Measurements from ENCODE around the gene RPLP1. TPM values are rescaled to one million over a fixed set of nuclear protein-coding genes. Genes with fewer than 3 reads are reported as not detected.

Gene RPLP1
- polyA plus RNA-seq, 1 of the 3 experiments (the other 2 are of a cell fraction), result 1,792 TPM

DNA sequence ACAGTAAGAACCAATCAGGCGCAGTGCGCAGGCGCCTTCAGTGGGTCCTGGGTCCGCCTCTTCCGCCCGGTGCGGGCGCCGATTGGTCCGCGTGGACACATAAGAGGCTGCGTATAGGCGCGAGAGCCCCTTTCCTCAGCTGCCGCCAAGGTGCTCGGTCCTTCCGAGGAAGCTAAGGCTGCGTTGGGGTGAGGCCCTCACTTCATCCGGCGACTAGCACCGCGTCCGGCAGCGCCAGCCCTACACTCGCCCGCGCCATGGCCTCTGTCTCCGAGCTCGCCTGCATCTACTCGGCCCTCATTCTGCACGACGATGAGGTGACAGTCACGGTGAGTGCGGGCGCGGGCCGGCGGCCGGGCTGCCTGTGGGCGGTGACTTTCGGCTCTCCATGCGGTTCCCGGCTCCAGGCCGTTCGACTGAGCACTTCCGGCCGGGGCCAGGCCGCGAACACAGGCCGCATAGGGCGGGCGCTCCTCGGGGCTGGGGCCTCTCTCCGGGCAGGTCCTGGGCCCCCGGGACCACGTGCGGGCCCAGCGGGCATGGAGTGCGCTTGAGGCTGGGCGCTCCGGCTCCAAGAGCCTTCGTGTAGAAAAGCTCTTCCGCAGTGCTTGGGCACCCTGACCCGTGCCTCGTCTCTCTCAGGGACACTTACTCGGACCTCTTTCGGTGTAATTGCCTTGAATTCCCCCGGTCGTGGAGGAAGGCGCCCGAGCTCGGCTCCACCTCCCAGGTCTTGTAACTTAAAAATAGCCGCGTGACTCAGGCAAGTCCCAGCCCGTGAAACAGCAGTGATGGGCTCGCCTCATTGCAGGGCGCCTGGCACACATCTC is at the start of gene RPLP1 (continued):
- peak; percentile 87; the same call in 1 of the 2 replicates for TF ChIP-seq SIN3A (IDR thresholded peaks at IDR 0.05; ENCODE audit: borderline replicate concordance, low read depth, low read length)
- TF ChIP-seq, protein P1, sequence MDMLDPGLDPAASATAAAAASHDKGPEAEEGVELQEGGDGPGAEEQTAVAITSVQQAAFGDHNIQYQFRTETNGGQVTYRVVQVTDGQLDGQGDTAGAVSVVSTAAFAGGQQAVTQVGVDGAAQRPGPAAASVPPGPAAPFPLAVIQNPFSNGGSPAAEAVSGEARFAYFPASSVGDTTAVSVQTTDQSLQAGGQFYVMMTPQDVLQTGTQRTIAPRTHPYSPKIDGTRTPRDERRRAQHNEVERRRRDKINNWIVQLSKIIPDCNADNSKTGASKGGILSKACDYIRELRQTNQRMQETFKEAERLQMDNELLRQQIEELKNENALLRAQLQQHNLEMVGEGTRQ (IDR thresholded peaks at IDR 0.05; ENCODE audit: borderline replicate concordance, low read depth, low read length), result no peak
- TF ChIP-seq, protein P2, sequence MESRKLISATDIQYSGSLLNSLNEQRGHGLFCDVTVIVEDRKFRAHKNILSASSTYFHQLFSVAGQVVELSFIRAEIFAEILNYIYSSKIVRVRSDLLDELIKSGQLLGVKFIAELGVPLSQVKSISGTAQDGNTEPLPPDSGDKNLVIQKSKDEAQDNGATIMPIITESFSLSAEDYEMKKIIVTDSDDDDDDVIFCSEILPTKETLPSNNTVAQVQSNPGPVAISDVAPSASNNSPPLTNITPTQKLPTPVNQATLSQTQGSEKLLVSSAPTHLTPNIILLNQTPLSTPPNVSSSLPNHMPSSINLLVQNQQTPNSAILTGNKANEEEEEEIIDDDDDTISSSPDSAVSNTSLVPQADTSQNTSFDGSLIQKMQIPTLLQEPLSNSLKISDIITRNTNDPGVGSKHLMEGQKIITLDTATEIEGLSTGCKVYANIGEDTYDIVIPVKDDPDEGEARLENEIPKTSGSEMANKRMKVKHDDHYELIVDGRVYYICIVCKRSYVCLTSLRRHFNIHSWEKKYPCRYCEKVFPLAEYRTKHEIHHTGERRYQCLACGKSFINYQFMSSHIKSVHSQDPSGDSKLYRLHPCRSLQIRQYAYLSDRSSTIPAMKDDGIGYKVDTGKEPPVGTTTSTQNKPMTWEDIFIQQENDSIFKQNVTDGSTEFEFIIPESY (IDR thresholded peaks at IDR 0.05; ENCODE audit: borderline replicate concordance, low read depth), result 0 out of 2 replicates have a peak, but pooled peaks have one; percentile 13
- TF ChIP-seq TAF1 (IDR thresholded peaks at IDR 0.05; ENCODE audit: borderline replicate concordance, low read depth, low read length), result peak; percentile 100
- no peak for TF ChIP-seq EP300 (IDR thresholded peaks at IDR 0.05; ENCODE audit: borderline replicate concordance in 1 of 2, low read depth in 1 of 2, low read length in 1 of 2)
- TF ChIP-seq FOXJ3 (CRISPR knock-in tag; IDR thresholded peaks at IDR 0.05), result no peak
- no peak for TF ChIP-seq SMC3 (IDR thresholded peaks at IDR 0.05; ENCODE audit: low read depth, low read length)
- TF ChIP-seq GATA2 (CRISPR knock-in tag; IDR thresholded peaks at IDR 0.05), result no peak
- TF ChIP-seq MXI1 (IDR thresholded peaks at IDR 0.05; ENCODE audit: low read depth, low read length), result no peak; the same call in 1 of the 2 replicates

DNA sequence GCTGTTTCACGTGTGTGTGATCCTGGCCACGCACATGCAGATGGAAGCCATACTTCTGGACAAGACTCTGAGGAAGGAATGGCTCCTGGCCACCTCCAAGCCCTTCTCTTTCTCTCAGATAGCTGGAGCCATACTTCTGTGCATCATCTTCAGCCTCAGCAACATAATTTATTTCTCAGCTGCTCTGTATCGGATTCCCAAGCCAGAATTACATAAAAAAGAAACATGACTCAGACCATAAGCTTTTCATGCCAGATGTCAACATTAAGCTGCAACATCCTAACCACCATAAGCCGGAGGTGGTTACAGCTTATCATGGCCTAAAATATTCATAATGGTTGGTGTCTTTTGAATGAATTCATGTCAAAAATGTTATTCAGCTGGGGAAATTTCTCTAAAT is 49.0 kb upstream of the RPLP1 start:
- Histone ChIP-seq H3K9ac (no peak overlapping the region), H3K79me2 (ENCODE audit: insufficient read depth) (peaks cover 49% of the 10 kb centered on the region), H3K9me2 (no peaks in the 10 kb centered on the region), H2AFZ (ENCODE audit: low read depth) (no peak overlapping the region), H3K27me3 (ENCODE audit: insufficient read depth) (no peaks in the 10 kb centered on the region), H3K4me1 (ENCODE audit: control insufficient read depth in 1 of 2, insufficient read depth in 2 of 2, low read depth in 1 of 2, low read length in 1 of 2) (peaks cover 8 to 14% of the 10 kb centered on the region in 2 experiments), H4K20me1 (ENCODE audit: insufficient read depth) (no peaks in the 10 kb centered on the region), H3K4me2 (peak overlapping the region; percentile 54), H3F3A (replicated peaks; ENCODE audit: insufficient read depth) (peaks cover 24% of the 10 kb centered on the region), H3K9me3 (no peaks in the 10 kb centered on the region), H3K27ac (ENCODE audit: low read depth in 2 of 2, low read length in 1 of 2) (peak overlapping the region; percentile 64 to 82; a peak in 3 of 4 replicates), H3K36me3 (replicated peaks in 1 of 2; ENCODE audit: control insufficient read depth in 1 of 2, insufficient read depth in 2 of 2, low read length in 1 of 2) (no peaks in the 10 kb centered on the region), H3K4me3 (ENCODE audit: low read depth in 2 of 2, low read length in 1 of 2) (no peak overlapping the region)
- DNase-seq, result no peak
- 38% methylated on average over 4 of the region's 4 CpGs for WGBS (ENCODE audit: low lambda C conversion rate)
- ChIA-PET CTCF (interaction anchor here (0.7 to 5.7 kb wide), 5 partner anchors 9 to 851 kb away, joined by 3 to 58 read pairs (median 4); no protein-coding TSS in a partner anchor), POLR2A (no interaction called here)
- TF ChIP-seq, protein P3, sequence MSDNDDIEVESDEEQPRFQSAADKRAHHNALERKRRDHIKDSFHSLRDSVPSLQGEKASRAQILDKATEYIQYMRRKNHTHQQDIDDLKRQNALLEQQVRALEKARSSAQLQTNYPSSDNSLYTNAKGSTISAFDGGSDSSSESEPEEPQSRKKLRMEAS (IDR thresholded peaks at IDR 0.05; ENCODE audit: low read depth), result peak; percentile 61; the same call in 1 of the 2 replicates
- peak; percentile 64; the same call in 1 of the 2 replicates for TF ChIP-seq RXRA (IDR thresholded peaks at IDR 0.05; ENCODE audit: borderline replicate concordance, low read depth)
- TF ChIP-seq EP300 (IDR thresholded peaks at IDR 0.05; ENCODE audit: borderline replicate concordance in 1 of 2, low read depth in 1 of 2, low read length in 1 of 2), result peak in 1 of 2 experiments; percentile 85; a peak in 1 of 4 replicates
- TF ChIP-seq RFX5 (IDR thresholded peaks at IDR 0.05; ENCODE audit: low read length), result no peak
- TF ChIP-seq EZH2phosphoT487 (IDR thresholded peaks at IDR 0.05; ENCODE audit: borderline replicate concordance, low read depth), result no peak
- TF ChIP-seq RAD21 (IDR thresholded peaks at IDR 0.05; ENCODE audit: low read length), result no peak
- TF ChIP-seq RCOR1 (IDR thresholded peaks at IDR 0.05; ENCODE audit: low read length), result no peak
- TF ChIP-seq, protein P1 (IDR thresholded peaks at IDR 0.05; ENCODE audit: borderline replicate concordance, low read depth, low read length), result no peak
- TF ChIP-seq NRF1 (IDR thresholded peaks at IDR 0.05; ENCODE audit: low read depth, low read length), result no peak
- no peak for TF ChIP-seq GATA2 (CRISPR knock-in tag; IDR thresholded peaks at IDR 0.05)
- peak; percentile 62; the same call in 1 of the 2 replicates for TF ChIP-seq TEAD4 (IDR thresholded peaks at IDR 0.05; ENCODE audit: borderline replicate concordance, insufficient read depth)
- TF ChIP-seq FOSL2 (IDR thresholded peaks at IDR 0.05; ENCODE audit: borderline replicate concordance, low read depth), result peak; percentile 90; the same call in 1 of the 2 replicates
- 0 out of 2 replicates have a peak, but pooled peaks have one; percentile 15 for TF ChIP-seq SIN3A (IDR thresholded peaks at IDR 0.05; ENCODE audit: borderline replicate concordance, low read depth, low read length)
- TF ChIP-seq FOXM1 (IDR thresholded peaks at IDR 0.05; ENCODE audit: low read depth), result no peak
- TF ChIP-seq JUND (IDR thresholded peaks at IDR 0.05), result peak; percentile 92
- TF ChIP-seq TCF12 (IDR thresholded peaks at IDR 0.05), result peak; percentile 97
- TF ChIP-seq, protein P2 (IDR thresholded peaks at IDR 0.05; ENCODE audit: borderline replicate concordance, low read depth), result peak; percentile 59; the same call in 1 of the 2 replicates
- peak; percentile 63; the same call in 1 of the 2 replicates for TF ChIP-seq MEF2A (IDR thresholded peaks at IDR 0.05; ENCODE audit: borderline replicate concordance, low read depth)
- TF ChIP-seq MXI1 (IDR thresholded peaks at IDR 0.05; ENCODE audit: low read depth, low read length), result no peak
